SK-N-MC (cell line): ENCODE results near the gene CHD8.
A peak's percentile ranks its signal among the peaks of the same experiment; 100 is the strongest.

Source experiments
- EZH2 ChIP-seq: fragments of 200-600 bp; sonication (generic); IDR thresholded peaks from one replicate; pipeline ENCODE4 v1.6.1; 2017; ENCODE audit warnings: antibody characterized with exemption
- FOXP2 ChIP-seq: optimal IDR thresholded peaks from 2 replicates; pipeline ENCODE3; 2011; ENCODE audit warnings: mild to moderate bottlenecking, moderate library complexity; ENCODE audit not compliant: insufficient read depth; ENCODE audit errors: extremely low read length, control extremely low read depth
- POLR2AphosphoS5 ChIP-seq: IDR thresholded peaks from 2 replicates; pipeline ENCODE4 v1.6.1; 2012; ENCODE audit warnings: mild to moderate bottlenecking, low read depth, low read length, borderline replicate concordance

DNA sequence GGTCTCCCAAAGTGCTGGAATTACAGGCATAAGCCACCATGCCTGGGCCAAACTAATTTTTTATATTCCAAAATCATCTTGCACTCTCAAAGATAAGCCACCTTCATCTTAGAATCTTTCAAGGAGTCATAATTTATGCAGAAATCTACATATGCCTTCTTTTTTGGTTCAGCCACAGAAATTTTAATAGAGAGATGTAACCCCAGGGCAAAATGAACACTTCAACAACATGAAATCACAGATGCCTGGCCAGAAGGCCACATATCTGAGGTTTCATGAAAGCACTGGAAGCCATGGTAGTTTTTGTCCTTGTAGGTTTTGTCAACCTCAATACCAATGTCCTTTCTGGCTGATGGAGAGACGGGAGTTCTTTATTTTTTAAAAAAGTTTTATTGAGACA lies 81.9 kb downstream of the CHD8 start:
- 0 out of 2 replicates have a peak, but pooled peaks have one; percentile 2 for TF ChIP-seq POLR2AphosphoS5
- no peak for TF ChIP-seq EZH2
- TF ChIP-seq FOXP2, result no peak
